Measurements from ENCODE around the gene LRP1B.

LRP1B gene

GRCh38 chr2:141959941-141960340 is 170.9 kb downstream of the LRP1B start:
- in situ Hi-C loops (cut with MboI; ENCODE audit: low sequenced_read_pairs), result no loop called here

GRCh38 chr2:141959016-141959415 is 171.8 kb downstream of the LRP1B start:
- in situ Hi-C loops (cut with MboI; ENCODE audit: low sequenced_read_pairs), result no loop called here

DNA sequence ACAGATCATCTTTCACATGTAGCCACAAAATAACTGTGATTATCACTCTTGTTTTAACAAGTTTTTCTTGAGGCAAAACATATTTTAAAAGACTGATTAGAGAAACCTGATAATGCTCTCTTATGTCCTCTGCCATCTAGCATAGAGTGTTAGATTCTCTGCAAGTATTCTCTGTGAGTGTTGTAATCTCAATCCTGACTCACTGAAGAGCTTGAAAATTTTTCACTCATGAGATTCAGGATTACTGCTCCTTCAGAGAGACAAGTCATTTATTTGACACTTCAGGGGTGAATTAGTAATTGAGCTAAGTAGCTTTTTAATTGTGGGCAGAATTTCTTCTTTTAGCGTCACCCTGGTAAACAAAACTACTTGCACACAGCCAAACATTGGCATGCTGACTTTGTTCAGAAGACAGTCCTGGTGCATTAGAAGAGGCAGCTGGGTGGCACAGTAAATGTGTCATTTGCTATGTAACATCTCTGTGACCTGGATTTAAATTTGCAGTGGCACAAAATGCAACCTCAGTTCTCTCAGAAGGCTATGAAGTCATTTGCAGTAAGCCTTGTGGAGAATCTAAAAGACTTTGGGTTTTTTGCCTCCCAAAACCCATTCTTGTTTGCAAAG is 172.9 kb downstream of the LRP1B start:
- in situ Hi-C loops (cut with MboI; ENCODE audit: low sequenced_read_pairs), result no loop called here

DNA sequence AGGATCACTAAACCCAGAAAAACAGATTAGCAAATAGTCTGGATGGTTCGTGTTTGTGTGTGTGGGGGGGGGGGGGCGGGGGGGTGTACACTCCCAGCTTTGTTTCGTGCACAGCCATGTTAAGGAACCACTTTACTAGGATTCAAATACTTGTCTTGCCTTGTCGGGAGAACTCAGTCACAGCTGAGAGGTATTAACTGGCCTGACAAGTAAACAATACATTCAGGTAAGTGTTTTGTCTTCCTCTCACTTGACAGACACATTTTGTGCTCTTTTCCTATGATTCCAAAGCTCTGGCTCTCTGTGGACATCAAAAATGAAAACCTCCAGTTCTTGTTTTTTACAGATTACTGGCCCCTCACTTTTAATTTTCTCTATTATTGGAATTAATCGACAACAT is 173.5 kb downstream of the LRP1B start:
- in situ Hi-C loops (cut with MboI; ENCODE audit: low sequenced_read_pairs), result no loop called here

GRCh38 chr2:141947396-141948114 is 183.3 kb downstream of the LRP1B start:
- in situ Hi-C loops (cut with MboI; ENCODE audit: low sequenced_read_pairs), result no loop called here

DNA sequence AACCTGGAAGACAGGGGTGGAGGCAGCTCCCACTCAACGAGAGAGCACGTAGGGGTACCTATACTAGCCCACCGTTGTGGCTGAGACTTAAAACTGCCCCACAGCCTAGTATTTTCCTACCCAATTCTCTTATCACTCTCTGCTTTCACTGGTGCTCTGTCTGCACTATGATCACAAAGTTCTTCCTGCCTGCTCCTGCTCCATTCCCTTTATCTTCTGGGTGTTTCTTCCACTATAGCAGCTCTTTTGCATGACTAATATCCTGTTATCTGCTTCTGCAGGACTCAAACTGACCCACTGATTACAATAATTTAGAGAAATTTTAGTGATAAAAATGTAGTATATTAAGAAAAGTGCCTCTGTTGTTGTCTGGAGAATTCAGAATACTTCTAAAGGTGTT is 184.8 kb downstream of the LRP1B start:
- in situ Hi-C loops (cut with MboI; ENCODE audit: low sequenced_read_pairs), result no loop called here

GRCh38 chr2:141943918-141944317 is 186.9 kb downstream of the LRP1B start:
- in situ Hi-C loops (cut with MboI; ENCODE audit: low sequenced_read_pairs), result no loop called here

GRCh38 chr2:141942006-141942789 is 188.6 kb downstream of the LRP1B start:
- in situ Hi-C loops (cut with MboI; ENCODE audit: low sequenced_read_pairs), result no loop called here

GRCh38 chr2:141941210-141941714 is 189.6 kb downstream of the LRP1B start:
- in situ Hi-C loops (cut with MboI; ENCODE audit: low sequenced_read_pairs), result no loop called here

DNA sequence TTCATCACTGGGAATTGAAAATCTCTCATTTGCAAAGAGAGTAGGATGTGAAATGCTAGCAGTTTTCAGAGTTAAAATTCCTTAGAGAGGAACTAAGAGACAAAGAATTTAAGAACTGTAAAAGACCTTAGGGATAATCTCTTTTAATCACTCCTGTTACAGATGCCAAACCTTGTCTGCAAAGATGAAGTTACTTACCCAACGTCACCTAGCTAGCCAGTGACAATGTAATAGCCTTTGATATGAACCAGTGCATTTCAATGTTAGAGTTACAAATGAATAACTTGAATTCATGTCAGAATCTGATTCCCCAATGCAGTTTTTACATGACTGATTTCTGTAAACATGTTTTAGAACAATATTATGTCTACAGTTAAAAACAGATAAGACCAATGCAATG is 190.1 kb downstream of the LRP1B start:
- in situ Hi-C loops (cut with MboI; ENCODE audit: low sequenced_read_pairs), result no loop called here

DNA sequence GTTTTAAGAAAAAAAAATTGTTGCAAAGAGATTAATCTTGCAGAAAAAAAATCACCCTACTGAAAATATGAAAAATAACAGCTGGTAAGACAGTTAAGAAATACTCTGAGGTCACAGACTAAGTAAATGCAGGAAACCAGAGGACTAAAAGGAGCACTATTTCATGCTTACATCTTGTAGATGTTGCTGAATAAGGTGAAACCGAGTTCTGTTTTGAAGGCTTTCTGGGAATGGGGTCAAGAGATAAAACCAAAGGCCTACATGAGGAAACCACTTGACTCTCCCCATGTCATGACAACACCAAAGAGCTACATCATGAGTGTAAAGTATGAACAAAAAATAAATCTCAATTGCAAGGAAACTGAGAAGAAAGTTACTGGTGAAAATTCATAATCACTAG is 197.6 kb downstream of the LRP1B start:
- in situ Hi-C loops (cut with MboI; ENCODE audit: low sequenced_read_pairs), result no loop called here

- in situ Hi-C loops (cut with MboI; ENCODE audit: low sequenced_read_pairs), result no loop called here
These were observed 198.6 kb downstream of the LRP1B start for GRCh38 chr2:141932261-141932660.

DNA sequence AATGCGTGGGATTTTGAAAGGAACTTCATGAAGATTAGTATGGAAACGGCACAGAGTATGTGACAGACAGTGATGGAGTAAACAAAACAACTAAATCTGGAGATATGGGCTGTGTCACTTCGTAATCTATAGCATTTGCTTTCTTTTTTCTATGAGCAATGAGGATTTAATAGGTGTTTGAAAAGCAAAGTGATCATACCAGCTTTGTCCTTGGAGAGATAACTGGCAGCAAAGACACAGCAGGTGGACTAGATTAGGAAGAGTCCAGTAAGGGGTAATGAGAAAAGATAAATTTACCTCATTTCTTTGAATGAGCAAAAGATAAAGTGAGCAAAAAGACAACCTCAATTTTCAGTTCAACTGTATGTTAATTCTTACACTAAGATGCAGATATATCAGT is 199.0 kb downstream of the LRP1B start:
- in situ Hi-C loops (cut with MboI; ENCODE audit: low sequenced_read_pairs), result no loop called here

DNA sequence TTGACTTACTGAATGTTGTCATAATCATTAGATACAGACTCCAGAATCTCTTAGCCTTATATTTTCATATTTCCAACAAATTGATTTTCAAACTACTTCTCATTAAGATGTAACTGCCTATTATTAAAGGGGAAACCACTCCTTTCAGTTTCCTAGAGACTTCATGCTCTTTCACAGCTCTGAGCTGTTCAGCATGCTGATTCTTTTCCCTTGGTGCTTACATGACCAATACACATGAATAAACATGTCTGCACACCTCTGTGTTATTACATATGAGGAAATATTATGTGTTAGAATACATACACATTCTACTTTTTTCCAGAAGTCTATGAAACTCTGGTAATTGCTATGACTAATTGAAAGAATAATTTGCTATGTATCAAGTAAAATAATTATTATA is 200.0 kb downstream of the LRP1B start:
- in situ Hi-C loops (cut with MboI; ENCODE audit: low sequenced_read_pairs), result no loop called here

- in situ Hi-C loops (cut with MboI; ENCODE audit: low sequenced_read_pairs), result no loop called here
These were observed 201.2 kb downstream of the LRP1B start for GRCh38 chr2:141929331-141930252.

- in situ Hi-C loops (cut with MboI; ENCODE audit: low sequenced_read_pairs), result no loop called here
These were observed 202.3 kb downstream of the LRP1B start for GRCh38 chr2:141928476-141928875.

GRCh38 chr2:141927536-141927935 is 203.3 kb downstream of the LRP1B start:
- in situ Hi-C loops (cut with MboI; ENCODE audit: low sequenced_read_pairs), result no loop called here

GRCh38 chr2:141925511-141925910 is 205.3 kb downstream of the LRP1B start:
- in situ Hi-C loops (cut with MboI; ENCODE audit: low sequenced_read_pairs), result no loop called here

- in situ Hi-C loops (cut with MboI; ENCODE audit: low sequenced_read_pairs), result no loop called here
These were observed 207.2 kb downstream of the LRP1B start for GRCh38 chr2:141923657-141924056.

DNA sequence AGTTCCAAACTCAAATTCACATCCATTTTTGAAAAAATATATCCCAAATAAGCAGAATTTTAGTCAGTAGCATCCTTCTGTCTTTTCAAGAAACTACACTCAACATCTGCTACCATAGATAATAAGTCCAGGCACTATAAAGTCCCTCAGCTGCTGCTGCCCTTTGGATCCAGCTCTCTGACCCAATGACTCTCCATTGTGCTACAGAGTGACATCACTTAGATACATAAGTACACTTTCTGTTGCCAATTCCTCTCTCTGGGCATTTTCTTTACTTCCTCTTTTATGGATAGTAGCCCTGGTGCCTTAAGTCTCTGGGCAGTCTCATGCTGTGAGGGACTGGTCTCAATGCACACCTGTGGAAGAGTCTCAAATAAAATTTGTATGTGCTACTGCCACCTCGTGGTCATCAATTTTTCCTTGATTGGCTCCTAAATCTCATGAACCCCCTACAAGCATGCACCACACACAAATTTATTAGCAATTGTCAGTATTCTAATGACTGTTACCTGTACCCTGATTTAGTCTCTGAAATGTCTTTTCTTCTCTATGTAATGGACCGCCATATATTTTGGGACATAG is 219.2 kb downstream of the LRP1B start:
- in situ Hi-C loops (cut with MboI; ENCODE audit: low sequenced_read_pairs), result no loop called here
